ENCODE results near the gene TMEM43. TPM values are rescaled to one million over a fixed set of nuclear protein-coding genes. Genes with fewer than 3 reads are reported as not detected.

TMEM43 gene
- total and polyA plus RNA-seq, 2 of the 8 experiments (the other 6 are each of a cell fraction or from before 2014, with no cell fraction given) = 27.0 to 33.7 TPM

DNA sequence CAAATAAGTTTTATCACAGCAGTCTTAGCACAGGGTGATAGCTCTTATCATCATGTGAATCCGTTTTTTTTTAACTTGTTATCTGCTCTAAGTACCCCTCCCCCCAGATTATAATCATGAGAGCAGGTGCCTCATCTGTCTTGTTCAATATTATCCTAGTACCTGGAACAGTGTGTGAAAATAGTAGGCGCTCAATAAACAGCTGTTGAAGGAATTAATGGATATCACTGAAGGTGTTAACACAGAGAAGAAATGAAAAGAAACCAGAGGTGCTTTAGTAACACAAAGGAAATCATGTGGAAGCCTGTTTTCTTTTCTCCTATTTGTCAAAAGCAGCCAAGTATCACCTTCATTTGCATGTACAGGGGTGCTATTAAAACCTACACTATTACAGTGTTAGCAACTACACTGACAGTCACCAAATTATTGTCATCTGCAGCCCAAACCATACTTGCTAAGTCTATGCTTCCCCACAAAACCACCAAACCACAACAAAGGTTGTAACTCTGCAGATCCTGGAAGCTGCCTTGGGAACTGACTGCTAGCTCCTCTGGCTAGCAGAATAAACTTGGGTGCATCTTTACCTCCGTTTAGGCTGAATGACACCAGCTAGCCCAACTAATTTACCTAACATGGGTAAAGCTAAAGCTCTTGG lies 50.7 kb downstream of the TMEM43 start:
- CTCF ChIA-PET (ENCODE audit: partially characterized antibody) = interaction anchor here (0.7 to 1.8 kb wide), 3 partner anchors 9 to 578 kb away, joined by 3 to 5 read pairs (median 4); no protein-coding TSS in a partner anchor
- H2BK15ac ChIP-seq (ENCODE audit: low read length) = no peak overlapping the region
- peaks cover 2 to 18% (median 14%) of the 10 kb centered on the region in 4 experiments; a peak in 7 of 8 replicates for H3K36me3 ChIP-seq (ENCODE audit: control insufficient read depth in 2 of 4, insufficient read depth in 4 of 4, low read length in 3 of 4)
- FAIRE-seq (no peak), DNase-seq (ENCODE audit: low read depth in 1 of 2, low spot score in 2 of 2) (no peak)
- H3K9ac ChIP-seq (replicated peaks in 1 of 4; ENCODE audit: extremely low read depth in 1 of 4, low read depth in 3 of 4, low read length in 3 of 4) = no peak overlapping the region
- H2BK5ac ChIP-seq (ENCODE audit: low read depth, low read length) = no peak overlapping the region
- H3K23ac ChIP-seq (ENCODE audit: insufficient read length) = no peak overlapping the region
- H4K5ac ChIP-seq (ENCODE audit: insufficient read length, low read depth, low read length) = no peak overlapping the region
- no peak overlapping the region for H4K91ac ChIP-seq (replicated peaks; ENCODE audit: insufficient read length, low read length)
- H2AK5ac ChIP-seq (ENCODE audit: low read depth, low read length) = no peak overlapping the region
- peaks cover 0 to 2% (median under 1%) of the 10 kb centered on the region in 4 experiments; a peak in 3 of 7 replicates for H3K4me1 ChIP-seq (replicated peaks in 1 of 4; ENCODE audit: control insufficient read depth in 3 of 4, insufficient read depth in 4 of 4, low read length in 3 of 4)
- no peak overlapping the region for H3K14ac ChIP-seq (ENCODE audit: insufficient read length)
- no peak overlapping the region for H3K18ac ChIP-seq (ENCODE audit: extremely low read depth, low read length)
- H3K23me2 ChIP-seq (ENCODE audit: low read depth, low read length) = peaks cover 6% of the 10 kb centered on the region
- H4K20me1 ChIP-seq (replicated peaks in 1 of 2; ENCODE audit: control insufficient read depth in 1 of 2, insufficient read depth in 2 of 2, low read length in 2 of 2) = peaks cover 0 to 1% of the 10 kb centered on the region in 2 experiments
- no peak overlapping the region for H2BK120ac ChIP-seq (replicated peaks; ENCODE audit: low read depth, low read length)
- no peaks in the 10 kb centered on the region; a peak in 1 of 7 replicates for H3K27me3 ChIP-seq (replicated peaks in 1 of 4; ENCODE audit: control insufficient read depth in 3 of 4, extremely low read depth in 1 of 4, insufficient read depth in 3 of 4, low read length in 3 of 4)
- H2BK12ac ChIP-seq (ENCODE audit: low read depth, low read length) = no peak overlapping the region
- POLR2A ChIA-PET (ENCODE audit: partially characterized antibody) = interaction anchor here (1.1 to 1.3 kb wide), 4 partner anchors 8 to 50 kb away, joined by 3 to 5 read pairs (median 3); no protein-coding TSS in a partner anchor
- peaks cover 4% of the 10 kb centered on the region; the same call in 1 of the 2 replicates for H3K79me1 ChIP-seq (ENCODE audit: low read depth, low read length)
- no peak overlapping the region for H3K4me3 ChIP-seq (ENCODE audit: extremely low read depth in 1 of 4, insufficient read depth in 2 of 4, low read depth in 3 of 4, low read length in 4 of 4)
- no peaks in the 10 kb centered on the region for H3K9me3 ChIP-seq (ENCODE audit: insufficient read depth in 2 of 2, low read depth in 1 of 2, low read length in 1 of 2)
- H3K4me2 ChIP-seq (ENCODE audit: insufficient read depth in 1 of 2, low read depth in 2 of 2, low read length in 2 of 2) = no peak overlapping the region; a peak in 1 of 4 replicates
- H3K4ac ChIP-seq (replicated peaks; ENCODE audit: insufficient read length, low read depth, low read length) = no peak overlapping the region
- H4K8ac ChIP-seq (ENCODE audit: extremely low read depth, insufficient read depth, low read length) = no peak overlapping the region
- peaks cover 0 to 45% of the 10 kb centered on the region in 2 experiments; a peak in 3 of 4 replicates for H3K79me2 ChIP-seq (ENCODE audit: control insufficient read depth in 1 of 2, insufficient read depth in 2 of 2, low read length in 2 of 2)
- no peak overlapping the region for H3K56ac ChIP-seq (replicated peaks; ENCODE audit: insufficient read length, low read depth, low read length)
- WGBS, 2 experiments (ENCODE audit: extremely low coverage in 1 of 2, insufficient coverage in 1 of 2, insufficient read length in 1 of 2, insufficient replicate concordance in 2 of 2, low coverage in 1 of 2, low lambda C conversion rate in 2 of 2, missing lambda C conversion rate in 1 of 2) = 80% methylated on average over 3 of the region's 3 CpGs; no CpG with 5 or more reads in 1 of the 2 experiments
- H3K27ac ChIP-seq (ENCODE audit: low read depth, low read length) = no peak overlapping the region
- H2BK20ac ChIP-seq (ENCODE audit: low read length) = no peak overlapping the region
- no peak overlapping the region for H2AFZ ChIP-seq (ENCODE audit: low read length)
- TF ChIP-seq SIN3A (conservative IDR thresholded peaks at IDR 0.05 in 1 of 2, IDR thresholded peaks at IDR 0.05 in 1 of 2; ENCODE audit: low read depth in 1 of 2, low read length in 2 of 2) (no peak), CBX5 (IDR thresholded peaks at IDR 0.05; ENCODE audit: low read depth, low read length) (no peak), JUN (IDR thresholded peaks at IDR 0.05; ENCODE audit: low read depth, low read length) (no peak), PHF8 (conservative IDR thresholded peaks at IDR 0.05; ENCODE audit: low read depth, low read length) (no peak), TAF7 (optimal IDR thresholded peaks at IDR 0.05; ENCODE audit: borderline replicate concordance, low read depth, low read length) (no peak), NANOG (IDR thresholded peaks at IDR 0.05; ENCODE audit: insufficient read depth, low read depth, low read length, poor library complexity, severe bottlenecking) (no peak), TAF1 (IDR thresholded peaks at IDR 0.05; ENCODE audit: low read depth, low read length) (no peak), FOSL1 (IDR thresholded peaks at IDR 0.05; ENCODE audit: insufficient read depth, low read depth, low read length) (no peak), BCL11A (IDR thresholded peaks at IDR 0.05; ENCODE audit: low read depth in 2 of 2, low read length in 2 of 2) (no peak), KDM5A (IDR thresholded peaks at IDR 0.05; ENCODE audit: low read length) (no peak), GABPA (IDR thresholded peaks at IDR 0.05; ENCODE audit: borderline replicate concordance, insufficient read depth, low read length) (no peak), MAFK (IDR thresholded peaks at IDR 0.05; ENCODE audit: low read depth, low read length) (no peak)
